Epithelial cell of proximal tubule (primary cell): ENCODE results near the gene TINCR. TPM values are rescaled to one million over a fixed set of nuclear protein-coding genes. Genes with fewer than 3 reads are reported as not detected.

Experiments used
- DNase-seq: peaks from one replicate; pipeline ENCODE4 v3.0.0-alpha.2; 2011; ENCODE audit warnings: low read depth
- H3K4me3 ChIP-seq: 2 replicates; pipeline ENCODE4 v1.5.1; 2011; ENCODE audit warnings: low read depth, mild to moderate bottlenecking, low read length
- CTCF ChIP-seq: conservative IDR thresholded peaks from 2 replicates; pipeline ENCODE4 v1.5.1; 2012; ENCODE audit warnings: low read depth, mild to moderate bottlenecking, low read length
- total RNA-seq: library from RNA; depleted of rRNA; stranded (reverse); fragments of >200 nt; gene quantifications from 2 replicates; pipeline ENCODE4 v1.2.3, GENCODE V29; 2015

Gene TINCR
- total RNA-seq, 1 donor from 2014 or later, result not detected

- DNase-seq, result no peak
- no peak for TF ChIP-seq CTCF
- H3K4me3 ChIP-seq, result no peak overlapping the region
Measured at GRCh38 chr19:5593343-5594255, 25.8 kb upstream of the TINCR start.

- no peak for TF ChIP-seq CTCF
- DNase-seq, result no peak
- H3K4me3 ChIP-seq, result no peak overlapping the region
Measured at GRCh38 chr19:5592531-5593342, 25.0 kb upstream of the TINCR start.

- no peak for TF ChIP-seq CTCF
- H3K4me3 ChIP-seq, result no peak overlapping the region
- DNase-seq, result no peak
Measured at GRCh38 chr19:5591476-5591875, 23.7 kb upstream of the TINCR start.

- no peak overlapping the region for H3K4me3 ChIP-seq
- DNase-seq, result no peak
- no peak for TF ChIP-seq CTCF
Measured at GRCh38 chr19:5590865-5591154, 23.1 kb upstream of the TINCR start.

GRCh38 chr19:5590151-5590864, 22.6 kb upstream of the TINCR start:
- no peak for DNase-seq
- no peak for TF ChIP-seq CTCF
- no peak overlapping the region for H3K4me3 ChIP-seq

GRCh38 chr19:5588906-5589676, 21.3 kb upstream of the TINCR start:
- no peak overlapping the region for H3K4me3 ChIP-seq
- DNase-seq, result no peak
- TF ChIP-seq CTCF, result no peak
